T-helper 17 cell (primary cell): ENCODE measurements around the gene ASPDH. TPM values are rescaled to one million over a fixed set of nuclear protein-coding genes. Genes with fewer than 3 reads are reported as not detected.

ENCODE experiments used
- ATAC-seq: fragments of 150-1000 bp; cut with Tn5 transposase; 2 replicates; pipeline ENCODE4 v1.10.0; 2021; ENCODE audit warnings: mild to moderate bottlenecking, moderate library complexity
- DNase-seq, 3 donors: peaks; one replicate each; pipeline versions ENCODE4 v3.0.0 to v3.0.0-alpha.2; 2020 to 2021
- H3K9me3 ChIP-seq: one replicate; pipeline ENCODE4 v1.7.0; 2013; ENCODE audit warnings: low read length, mild to moderate bottlenecking; ENCODE audit not compliant: control insufficient read depth, poor library complexity, severe bottlenecking
- H3K27ac Mint-ChIP-seq: one replicate; pipeline ENCODE4 v1.8.0; 2022; ENCODE audit warnings: mild to moderate bottlenecking, moderate library complexity, mixed read lengths
- H3K27me3 Mint-ChIP-seq: one replicate; pipeline ENCODE4 v1.8.0; 2022; ENCODE audit warnings: mixed read lengths
- H3K36me3 Mint-ChIP-seq: one replicate; pipeline ENCODE4 v1.8.0; 2022; ENCODE audit warnings: low read depth, mixed read lengths
- H3K4me1 Mint-ChIP-seq: one replicate; pipeline ENCODE4 v1.8.0; 2022; ENCODE audit warnings: mild to moderate bottlenecking, mixed read lengths
- H3K4me3 Mint-ChIP-seq: one replicate; pipeline ENCODE4 v1.8.0; 2022; ENCODE audit warnings: mild to moderate bottlenecking, moderate library complexity, mixed read lengths
- total RNA-seq, 4 donors: library from RNA in 2 of 4; stranded (reverse) in 2 of 4; gene quantifications; one replicate each; pipeline ENCODE4 v1.2.3 and lab custom pipeline; 2022 to 2026

ASPDH gene
- total RNA-seq, 2 donors from 2014 or later = not detected

- H3K4me1 Mint-ChIP-seq = peaks cover 3% of the 10 kb centered on the region
- no peaks in the 10 kb centered on the region for H3K9me3 ChIP-seq
- DNase-seq (no peak), ATAC-seq (no peak)
- peaks cover 3% of the 10 kb centered on the region for H3K36me3 Mint-ChIP-seq
- peaks cover 33% of the 10 kb centered on the region for H3K27me3 Mint-ChIP-seq
- H3K27ac Mint-ChIP-seq = no peak overlapping the region
- no peak overlapping the region for H3K4me3 Mint-ChIP-seq
These were observed 48.7 kb downstream of the ASPDH start for GRCh38 chr19:50465000-50465399.

GRCh38 chr19:50464348-50464747 lies 49.4 kb downstream of the ASPDH start:
- peaks cover 3% of the 10 kb centered on the region for H3K36me3 Mint-ChIP-seq
- peaks cover 3% of the 10 kb centered on the region for H3K4me1 Mint-ChIP-seq
- peak overlapping the region; percentile 67 for H3K27ac Mint-ChIP-seq
- DNase-seq (no peak), ATAC-seq (no peak)
- H3K9me3 ChIP-seq = no peaks in the 10 kb centered on the region
- no peak overlapping the region for H3K4me3 Mint-ChIP-seq
- H3K27me3 Mint-ChIP-seq = peaks cover 40% of the 10 kb centered on the region

- Mint-ChIP-seq H3K36me3 (peaks cover 3% of the 10 kb centered on the region), H3K4me3 (no peak overlapping the region)
These were observed 50.7 kb downstream of the ASPDH start for GRCh38 chr19:50462970-50463369.

More at GRCh38 chr19:50462970-50463369, 50.7 kb downstream of the ASPDH start:
- ATAC-seq (no peak), DNase-seq (no peak)
- no peak overlapping the region for H3K27ac Mint-ChIP-seq
- peaks cover 32% of the 10 kb centered on the region for H3K27me3 Mint-ChIP-seq
- no peaks in the 10 kb centered on the region for H3K9me3 ChIP-seq
- H3K4me1 Mint-ChIP-seq = peaks cover 3% of the 10 kb centered on the region

Other genes with a start within 250 kb of the ASPDH start
- 1 to 10 TPM; 1.4 to 2.0 TPM for gene KCNC3, start 184.5 kb downstream of the ASPDH start, total RNA-seq
- gene NAPSA, start 148.3 kb downstream of the ASPDH start, total RNA-seq = under 1 TPM; 0.73 to 0.99 TPM
- 100 to 1,000 TPM; 208 to 276 TPM for gene NR1H2, start 137.5 kb downstream of the ASPDH start, total RNA-seq
- 10 to 100 TPM; 23.5 to 26.6 TPM for gene POLD1, start 129.6 kb downstream of the ASPDH start, total RNA-seq
- gene SPIB, start 95.0 kb downstream of the ASPDH start, total RNA-seq = 1 to 10 TPM; 1.9 to 3.0 TPM
- under 1 TPM; 0.07 to 0.08 TPM for gene MYBPC2, start 81.0 kb downstream of the ASPDH start, total RNA-seq
- gene EMC10, start 37.4 kb downstream of the ASPDH start, total RNA-seq = 10 to 100 TPM; 76.6 to 78.5 TPM
- under 1 TPM in 1 of 2 donors, not detected in 1; 0.22 TPM for gene GARIN5A, start 37.1 kb downstream of the ASPDH start, total RNA-seq
- gene JOSD2, start 2.7 kb downstream of the ASPDH start, total RNA-seq = 10 to 100 TPM; 14.9 to 18.0 TPM
- not detected for gene LRRC4B, start 54.5 kb upstream of the ASPDH start, total RNA-seq
- gene SYT3, start 126.0 kb upstream of the ASPDH start, total RNA-seq = not detected
- not detected for gene C19orf81, start 135.5 kb upstream of the ASPDH start, total RNA-seq
- not detected for gene SHANK1, start 205.9 kb upstream of the ASPDH start, total RNA-seq
- gene CLEC11A, start 209.5 kb upstream of the ASPDH start, total RNA-seq = under 1 TPM in 1 of 2 donors, not detected in 1; 0.39 TPM